ENCODE measurements around the gene VAV1. TPM values are rescaled to one million over a fixed set of nuclear protein-coding genes. Genes with fewer than 3 reads are reported as not detected.
"Not testable (repeated sequence)": the region's sequence is repeated elsewhere in the genome, so short reads cannot be mapped to it uniquely, and the experiment has no call there.

Gene VAV1
- total RNA-seq, 1 experiment from 2014 or later: 46.0 TPM

GRCh38 chr19:6829829-6830228 is 57.3 kb downstream of the VAV1 start:
- H3K9me2 ChIP-seq (replicated peaks; ENCODE audit: insufficient read depth, low read length); H3K9ac ChIP-seq (ENCODE audit: low read length); H3K4me3 ChIP-seq (ENCODE audit: low read length); H4K20me1 ChIP-seq (ENCODE audit: insufficient read depth, low read depth, low read length); H2AFZ ChIP-seq (ENCODE audit: low read length); H3K27me3 ChIP-seq (ENCODE audit: low read length); H3K4me2 ChIP-seq (ENCODE audit: low read depth, low read length, poor library complexity, severe bottlenecking); H3K27ac ChIP-seq (ENCODE audit: low read length); H3K9me3 ChIP-seq (ENCODE audit: low read length); H3K4me1 ChIP-seq (ENCODE audit: low read length); H3K79me2 ChIP-seq (ENCODE audit: low read length); DNase-seq: not testable (repeated sequence)
- H3K36me3 ChIP-seq (ENCODE audit: insufficient read depth, low read length): peaks cover 34% of the 10 kb centered on the region

GRCh38 chr19:6831084-6831483 is 58.6 kb downstream of the VAV1 start:
- not testable (repeated sequence) for H3K27me3 ChIP-seq (ENCODE audit: low read length); H2AFZ ChIP-seq (ENCODE audit: low read length); DNase-seq; H3K79me2 ChIP-seq (ENCODE audit: low read length); H3K4me3 ChIP-seq (ENCODE audit: low read length); H3K9me2 ChIP-seq (replicated peaks; ENCODE audit: insufficient read depth, low read length); H4K20me1 ChIP-seq (ENCODE audit: insufficient read depth, low read depth, low read length); H3K4me1 ChIP-seq (ENCODE audit: low read length); H3K27ac ChIP-seq (ENCODE audit: low read length); H3K9ac ChIP-seq (ENCODE audit: low read length); H3K9me3 ChIP-seq (ENCODE audit: low read length); H3K4me2 ChIP-seq (ENCODE audit: low read depth, low read length, poor library complexity, severe bottlenecking)
- H3K36me3 ChIP-seq (ENCODE audit: insufficient read depth, low read length): peaks cover 39% of the 10 kb centered on the region

- Histone ChIP-seq H3K4me2 (ENCODE audit: low read depth, low read length, poor library complexity, severe bottlenecking) (no peak overlapping the region), H3K9me2 (replicated peaks; ENCODE audit: insufficient read depth, low read length) (no peaks in the 10 kb centered on the region), H2AFZ (ENCODE audit: low read length) (no peak overlapping the region), H3K9me3 (ENCODE audit: low read length) (no peaks in the 10 kb centered on the region), H3K4me3 (ENCODE audit: low read length) (no peak overlapping the region), H3K79me2 (ENCODE audit: low read length) (no peaks in the 10 kb centered on the region), H3K9ac (ENCODE audit: low read length) (no peak overlapping the region), H3K36me3 (ENCODE audit: insufficient read depth, low read length) (peaks cover 41% of the 10 kb centered on the region), H3K4me1 (ENCODE audit: low read length) (no peaks in the 10 kb centered on the region), H3K27ac (ENCODE audit: low read length) (no peak overlapping the region), H3K27me3 (ENCODE audit: low read length) (no peaks in the 10 kb centered on the region), H4K20me1 (ENCODE audit: insufficient read depth, low read depth, low read length) (0 out of 2 replicates have a peak, but pooled peaks cover 3% of the 10 kb centered on the region)
- DNase-seq: no peak
Measured at GRCh38 chr19:6832412-6832811, 59.9 kb downstream of the VAV1 start.

GRCh38 chr19:6833166-6833790 is 60.8 kb downstream of the VAV1 start:
- Histone ChIP-seq H3K4me3 (ENCODE audit: low read length) (no peak overlapping the region), H3K27ac (ENCODE audit: low read length) (no peak overlapping the region), H3K4me1 (ENCODE audit: low read length) (no peaks in the 10 kb centered on the region), H3K36me3 (ENCODE audit: insufficient read depth, low read length) (peaks cover 36% of the 10 kb centered on the region), H3K9me3 (ENCODE audit: low read length) (no peaks in the 10 kb centered on the region), H2AFZ (ENCODE audit: low read length) (no peak overlapping the region), H3K27me3 (ENCODE audit: low read length) (no peaks in the 10 kb centered on the region), H3K9ac (ENCODE audit: low read length) (no peak overlapping the region), H3K9me2 (replicated peaks; ENCODE audit: insufficient read depth, low read length) (no peaks in the 10 kb centered on the region), H3K79me2 (ENCODE audit: low read length) (no peaks in the 10 kb centered on the region), H3K4me2 (ENCODE audit: low read depth, low read length, poor library complexity, severe bottlenecking) (no peak overlapping the region), H4K20me1 (ENCODE audit: insufficient read depth, low read depth, low read length) (0 out of 2 replicates have a peak, but pooled peaks cover 3% of the 10 kb centered on the region)
- no peak for DNase-seq

GRCh38 chr19:6834433-6834832 is 61.9 kb downstream of the VAV1 start:
- Histone ChIP-seq H3K27me3 (ENCODE audit: low read length) (no peaks in the 10 kb centered on the region), H3K9me3 (ENCODE audit: low read length) (no peaks in the 10 kb centered on the region), H3K4me1 (ENCODE audit: low read length) (no peaks in the 10 kb centered on the region), H3K9ac (ENCODE audit: low read length) (no peak overlapping the region), H4K20me1 (ENCODE audit: insufficient read depth, low read depth, low read length) (0 out of 2 replicates have a peak, but pooled peaks cover 3% of the 10 kb centered on the region), H3K9me2 (replicated peaks; ENCODE audit: insufficient read depth, low read length) (no peaks in the 10 kb centered on the region), H3K27ac (ENCODE audit: low read length) (no peak overlapping the region), H3K4me3 (ENCODE audit: low read length) (no peak overlapping the region), H3K79me2 (ENCODE audit: low read length) (no peaks in the 10 kb centered on the region), H3K36me3 (ENCODE audit: insufficient read depth, low read length) (peaks cover 29% of the 10 kb centered on the region), H3K4me2 (ENCODE audit: low read depth, low read length, poor library complexity, severe bottlenecking) (no peak overlapping the region), H2AFZ (ENCODE audit: low read length) (no peak overlapping the region)
- DNase-seq: no peak

- no peak overlapping the region for H3K4me2 ChIP-seq (ENCODE audit: low read depth, low read length, poor library complexity, severe bottlenecking)
- DNase-seq: no peak
- H3K27ac ChIP-seq (ENCODE audit: low read length): no peak overlapping the region
- H3K9me2 ChIP-seq (replicated peaks; ENCODE audit: insufficient read depth, low read length): no peaks in the 10 kb centered on the region
- no peak overlapping the region for H3K4me3 ChIP-seq (ENCODE audit: low read length)
- H2AFZ ChIP-seq (ENCODE audit: low read length): no peak overlapping the region
- no peaks in the 10 kb centered on the region for H3K9me3 ChIP-seq (ENCODE audit: low read length)
- H4K20me1 ChIP-seq (ENCODE audit: insufficient read depth, low read depth, low read length): no peaks in the 10 kb centered on the region
- H3K4me1 ChIP-seq (ENCODE audit: low read length): no peaks in the 10 kb centered on the region
- H3K36me3 ChIP-seq (ENCODE audit: insufficient read depth, low read length): peaks cover 24% of the 10 kb centered on the region
- H3K27me3 ChIP-seq (ENCODE audit: low read length): no peaks in the 10 kb centered on the region
- no peak overlapping the region for H3K9ac ChIP-seq (ENCODE audit: low read length)
- H3K79me2 ChIP-seq (ENCODE audit: low read length): no peaks in the 10 kb centered on the region
Measured at GRCh38 chr19:6835501-6835900, 63.0 kb downstream of the VAV1 start.

- no peaks in the 10 kb centered on the region for H3K4me1 ChIP-seq (ENCODE audit: low read length)
- no peak overlapping the region for H3K9ac ChIP-seq (ENCODE audit: low read length)
- no peaks in the 10 kb centered on the region for H3K9me2 ChIP-seq (replicated peaks; ENCODE audit: insufficient read depth, low read length)
- no peak overlapping the region for H3K4me2 ChIP-seq (ENCODE audit: low read depth, low read length, poor library complexity, severe bottlenecking)
- H4K20me1 ChIP-seq (ENCODE audit: insufficient read depth, low read depth, low read length): no peaks in the 10 kb centered on the region
- no peak overlapping the region for H3K27ac ChIP-seq (ENCODE audit: low read length)
- no peaks in the 10 kb centered on the region for H3K9me3 ChIP-seq (ENCODE audit: low read length)
- H2AFZ ChIP-seq (ENCODE audit: low read length): no peak overlapping the region
- H3K27me3 ChIP-seq (ENCODE audit: low read length): no peaks in the 10 kb centered on the region
- no peak for DNase-seq
- no peaks in the 10 kb centered on the region for H3K79me2 ChIP-seq (ENCODE audit: low read length)
- peaks cover 21% of the 10 kb centered on the region for H3K36me3 ChIP-seq (ENCODE audit: insufficient read depth, low read length)
- H3K4me3 ChIP-seq (ENCODE audit: low read length): no peak overlapping the region
Measured at GRCh38 chr19:6837525-6837924, 65.0 kb downstream of the VAV1 start.

GRCh38 chr19:6838062-6838655 is 65.7 kb downstream of the VAV1 start:
- H3K27ac ChIP-seq (ENCODE audit: low read length): no peak overlapping the region
- H3K27me3 ChIP-seq (ENCODE audit: low read length): no peaks in the 10 kb centered on the region
- H3K4me1 ChIP-seq (ENCODE audit: low read length): no peaks in the 10 kb centered on the region
- no peak overlapping the region for H3K4me2 ChIP-seq (ENCODE audit: low read depth, low read length, poor library complexity, severe bottlenecking)
- no peaks in the 10 kb centered on the region for H3K9me3 ChIP-seq (ENCODE audit: low read length)
- H3K79me2 ChIP-seq (ENCODE audit: low read length): no peaks in the 10 kb centered on the region
- H2AFZ ChIP-seq (ENCODE audit: low read length): no peak overlapping the region
- H3K36me3 ChIP-seq (ENCODE audit: insufficient read depth, low read length): peaks cover 16% of the 10 kb centered on the region
- H3K4me3 ChIP-seq (ENCODE audit: low read length): no peak overlapping the region
- no peak for DNase-seq
- no peak overlapping the region for H3K9ac ChIP-seq (ENCODE audit: low read length)
- no peaks in the 10 kb centered on the region for H3K9me2 ChIP-seq (replicated peaks; ENCODE audit: insufficient read depth, low read length)
- H4K20me1 ChIP-seq (ENCODE audit: insufficient read depth, low read depth, low read length): no peaks in the 10 kb centered on the region
